Prostate gland (tissue), 2 donors: ENCODE measurements around the gene VPS39.

Experiments
- CTCF ChIP-seq, 4 experiments: fragments of 200-600 bp in 2 of 4; fragments of 450-650 bp in 2 of 4; sonication (generic) in 2 of 4; IDR thresholded peaks; 1 replicate in 3 of 4; 2 replicates in 1 of 4; pipeline ENCODE4 v1.5.1; 2016 to 2019; ENCODE audit warnings: antibody characterized with exemption in 4 of 4, mild to moderate bottlenecking in 2 of 4, moderate library complexity in 2 of 4
- POLR2A ChIP-seq: fragments of 450-650 bp; IDR thresholded peaks from one replicate; pipeline ENCODE4 v1.6.1; 2016; ENCODE audit warnings: antibody characterized with exemption, mild to moderate bottlenecking
- POLR2AphosphoS5 ChIP-seq: sonication (generic); formaldehyde crosslinking; IDR thresholded peaks from one replicate; pipeline ENCODE4 v1.6.1; 2017; ENCODE audit warnings: antibody characterized with exemption

- TF ChIP-seq POLR2AphosphoS5 (no peak), CTCF (IDR thresholded peaks at IDR 0.05) (no peak), POLR2A (no peak)
Observed at GRCh38 chr15:42136513-42136912, 71.6 kb downstream of the VPS39 start.
